ENCODE data around the gene SPO11. TPM values are rescaled to one million over a fixed set of nuclear protein-coding genes. Genes with fewer than 3 reads are reported as not detected.

The SPO11 gene
- total and polyA plus RNA-seq, 10 of the 15 experiments (the other 5 are each of a cell fraction or from before 2014, with no cell fraction given): not detected

- no peak for TF ChIP-seq SKIL (IDR thresholded peaks at IDR 0.05; ENCODE audit: low read depth, poor library complexity, severe bottlenecking)
These were observed 56.3 kb downstream of the SPO11 start (continued) for GRCh38 chr20:57385940-57386339.

- Histone ChIP-seq H3K27ac (ENCODE audit: control insufficient read depth, insufficient read depth) (no peak overlapping the region), H3K4me3 (no peak overlapping the region), H3K27me3 (replicated peaks in 1 of 2; ENCODE audit: control insufficient read depth in 2 of 2, insufficient read depth in 2 of 2, low read length in 1 of 2) (no peaks in the 10 kb centered on the region), H3K4me1 (ENCODE audit: control insufficient read depth, insufficient read depth, low read length) (peaks cover 22% of the 10 kb centered on the region), H4K20me1 (ENCODE audit: control insufficient read depth, insufficient read depth) (no peaks in the 10 kb centered on the region), H3K4me2 (ENCODE audit: control insufficient read depth, insufficient read depth) (no peak overlapping the region), H3K9me3 (replicated peaks; ENCODE audit: control insufficient read depth, insufficient read depth, low read length) (no peaks in the 10 kb centered on the region), H3K9ac (ENCODE audit: control insufficient read depth, insufficient read depth, low read length) (no peak overlapping the region), H3K36me3 (ENCODE audit: control insufficient read depth in 2 of 2, insufficient read depth in 2 of 2, low read length in 1 of 2) (peaks cover 2 to 3% of the 10 kb centered on the region in 2 experiments; a peak in 2 of 4 replicates), H2AFZ (ENCODE audit: control insufficient read depth, low read depth, low read length) (no peak overlapping the region), H3K79me2 (ENCODE audit: control insufficient read depth, insufficient read depth, low read length) (peaks cover 4% of the 10 kb centered on the region)
- no peak for DNase-seq (ENCODE audit: low read depth, low spot score)
- no peak for ATAC-seq
- in situ Hi-C loops (cut with MboI) (loop anchor here (5.0 to 25.0 kb wide), 3 partner anchors 206 to 1276 kb away; partner anchors contain the start of gene STX16), intact Hi-C loops (cut with micrococcal nuclease; ENCODE audit: unreplicated experiment) (no loop called here)
- POLR2A ChIA-PET: no interaction called here
- FAIRE-seq: no peak
- 99% methylated on average over 4 of the region's 4 CpGs for WGBS (ENCODE audit: insufficient coverage, insufficient replicate concordance, low lambda C conversion rate, missing lambda C conversion rate)
- BruUV-seq (replicated peaks): no TSS peak
- CTCF ChIA-PET: interaction anchor here (1.6 kb wide), 1 partner anchor 112 kb away, joined by 7 read pairs; no protein-coding TSS in a partner anchor
- SMC1A ChIA-PET (ENCODE audit: uncharacterized antibody, unreplicated experiment): interaction anchor here (3.7 kb wide), 1 partner anchor 112 kb away, joined by 15 read pairs; no protein-coding TSS in a partner anchor
- RAD21 ChIA-PET (ENCODE audit: unreplicated experiment): interaction anchor here (1.0 to 5.0 kb wide), 2 partner anchors 109 to 112 kb away, joined by 3 to 20 read pairs; no protein-coding TSS in a partner anchor
- TF ChIP-seq IKZF2 (IDR thresholded peaks at IDR 0.05) (no peak), MYB (IDR thresholded peaks at IDR 0.05; ENCODE audit: borderline replicate concordance, low read depth, low read length) (no peak), KLF5 (IDR thresholded peaks at IDR 0.05; ENCODE audit: partially characterized antibody) (no peak), RAD21 (IDR thresholded peaks at IDR 0.05; ENCODE audit: insufficient read depth, low read depth, low read length) (no peak), BMI1 (IDR thresholded peaks at IDR 0.05; ENCODE audit: borderline replicate concordance) (no peak), HDAC6 (IDR thresholded peaks at IDR 0.05; ENCODE audit: unreplicated experiment) (no peak), YBX1 (IDR thresholded peaks at IDR 0.05) (no peak), MAX (IDR thresholded peaks at IDR 0.05; ENCODE audit: low read depth, low read length) (no peak), USF1 (IDR thresholded peaks at IDR 0.05; ENCODE audit: borderline replicate concordance, extremely low read length, insufficient read depth, low read depth, low read length) (no peak), SREBF1 (IDR thresholded peaks at IDR 0.05; ENCODE audit: low read length) (no peak), E2F4 (IDR thresholded peaks at IDR 0.05; ENCODE audit: low read depth, low read length) (no peak), CHD1 (IDR thresholded peaks at IDR 0.05; ENCODE audit: low read depth, low read length) (no peak), SIX5 (IDR thresholded peaks at IDR 0.05; ENCODE audit: low read depth, low read length, severe bottlenecking) (no peak), ZNF217 (IDR thresholded peaks at IDR 0.05) (no peak)
These were observed 57.2 kb downstream of the SPO11 start for GRCh38 chr20:57386762-57387161.

All from GM12878 (cell line).